Measurements from ENCODE around the gene CLCN2.
"Not testable (repeated sequence)": the region's sequence is repeated elsewhere in the genome, so short reads cannot be mapped to it uniquely, and the experiment has no call there.

Gene CLCN2

GRCh38 chr3:184344579-184345316 is 16.7 kb downstream of the CLCN2 start:
- DNase-seq, result no peak

DNA sequence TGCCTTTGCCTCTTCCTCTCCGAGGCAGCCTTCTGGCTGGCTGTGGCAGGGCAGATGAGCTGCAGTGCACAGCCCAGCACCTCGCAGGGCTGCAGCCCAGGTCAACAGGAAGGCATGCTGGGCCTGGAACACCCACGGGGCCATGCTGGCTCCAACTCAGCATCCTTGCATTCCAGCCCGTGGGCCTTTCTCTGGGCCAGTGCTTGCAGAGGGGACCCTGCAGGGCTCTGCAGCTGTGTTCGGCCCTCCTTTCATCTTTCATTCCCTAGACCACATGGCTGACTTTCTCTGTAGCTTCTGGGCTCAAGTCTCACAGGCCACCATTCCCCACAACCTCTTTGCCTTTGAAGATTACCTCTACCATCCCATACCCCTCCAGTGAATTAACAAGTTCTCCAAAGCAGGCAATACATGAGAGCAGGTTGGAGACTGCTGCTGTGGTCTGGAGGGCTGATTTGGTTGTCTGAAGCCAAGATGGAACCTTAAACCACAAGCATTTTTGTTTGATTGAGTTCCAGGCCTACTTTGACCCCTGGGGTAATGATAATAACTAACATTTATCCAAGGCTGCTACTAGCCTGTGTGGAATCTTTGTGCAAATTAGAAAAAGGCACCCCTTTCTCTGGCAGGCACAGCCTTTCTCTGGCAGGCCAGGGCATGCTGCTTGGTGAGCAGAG is 18.1 kb downstream of the CLCN2 start:
- DNase-seq, result no peak

DNA sequence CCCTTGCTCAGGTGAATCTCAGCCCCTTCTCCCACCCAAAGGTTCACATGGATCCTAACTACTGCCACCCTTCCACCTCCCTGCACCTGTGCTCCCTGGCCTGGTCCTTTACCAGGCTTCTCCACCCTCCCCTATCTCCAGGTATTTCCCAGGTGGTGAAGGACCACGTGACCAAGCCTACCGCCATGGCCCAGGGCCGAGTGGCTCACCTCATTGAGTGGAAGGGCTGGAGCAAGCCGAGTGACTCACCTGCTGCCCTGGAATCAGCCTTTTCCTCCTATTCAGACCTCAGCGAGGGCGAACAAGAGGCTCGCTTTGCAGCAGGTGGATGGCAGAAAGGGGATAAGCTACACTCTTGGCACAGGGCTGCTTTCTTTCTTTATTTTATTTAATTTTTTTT is 19.5 kb downstream of the CLCN2 start:
- DNase-seq, result no peak

- DNase-seq, result not testable (repeated sequence)
Measured at GRCh38 chr3:184339451-184340135, 21.8 kb downstream of the CLCN2 start.

GRCh38 chr3:184339001-184339400 is 22.4 kb downstream of the CLCN2 start:
- DNase-seq, result no peak

DNA sequence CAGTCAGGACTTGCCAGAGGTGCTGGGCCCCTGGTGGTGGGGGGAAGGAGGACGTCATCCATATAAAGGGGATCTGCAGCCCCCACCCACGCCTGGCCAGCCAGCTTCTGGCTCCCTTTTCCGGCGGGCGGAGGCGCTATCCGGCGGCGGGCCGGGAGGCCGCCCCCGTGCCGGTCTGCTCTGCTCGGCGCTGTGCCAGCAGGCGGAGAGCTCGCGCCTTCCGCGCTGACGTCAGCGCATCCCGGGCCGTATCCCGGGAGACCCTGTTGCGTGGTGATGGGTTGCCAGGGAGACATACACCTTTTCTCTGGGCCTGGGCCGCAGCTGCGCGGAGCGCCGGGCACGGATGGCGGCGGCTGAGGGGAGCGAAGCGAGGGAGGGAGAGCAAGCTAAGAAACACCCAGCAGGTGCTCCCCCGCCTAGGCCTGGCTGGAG is 22.9 kb downstream of the CLCN2 start:
- DNase-seq, result no peak

DNA sequence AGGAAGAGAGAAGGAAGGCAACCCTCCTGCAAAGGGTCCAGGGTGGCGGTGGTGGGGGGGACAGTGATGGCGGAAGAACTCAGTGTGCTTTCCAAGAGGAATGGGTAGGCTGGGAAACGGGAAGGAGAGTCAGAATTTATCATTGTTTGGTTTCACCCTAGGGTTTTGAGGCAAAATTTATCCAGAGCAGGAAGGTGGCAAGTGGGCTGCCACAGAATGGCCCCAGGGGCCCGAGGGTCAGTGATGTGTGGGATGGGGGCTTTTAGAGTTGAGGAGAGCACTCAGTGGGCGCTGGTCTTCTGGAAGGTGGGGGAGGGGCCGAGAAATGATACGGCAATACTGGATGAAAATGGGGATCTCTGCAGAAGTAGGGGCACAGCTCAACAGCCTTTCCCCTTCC is 23.4 kb downstream of the CLCN2 start:
- no peak for DNase-seq

DNA sequence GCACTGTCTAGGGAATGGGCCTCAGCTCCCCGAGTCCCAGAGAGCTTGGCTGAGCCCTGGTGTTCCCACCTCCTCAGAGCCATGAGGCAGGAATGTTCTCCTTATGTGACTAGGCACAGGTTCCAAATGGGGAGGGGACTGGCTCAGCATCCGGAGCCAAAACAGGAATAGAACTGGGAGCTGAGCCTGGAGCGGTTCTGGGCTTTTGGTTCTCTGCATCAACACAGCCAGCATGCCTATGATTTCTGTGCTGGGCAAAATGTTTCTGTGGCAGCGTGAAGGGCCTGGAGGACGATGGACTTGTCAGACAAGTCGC is 24.0 kb downstream of the CLCN2 start, which contains the start of gene FAM131A:
TSS of gene FAM131A (plus strand) at position 202 of the 316 bp plus-strand sequence. CDS start at position 233, 31 bp downstream.
- no peak for DNase-seq

DNA sequence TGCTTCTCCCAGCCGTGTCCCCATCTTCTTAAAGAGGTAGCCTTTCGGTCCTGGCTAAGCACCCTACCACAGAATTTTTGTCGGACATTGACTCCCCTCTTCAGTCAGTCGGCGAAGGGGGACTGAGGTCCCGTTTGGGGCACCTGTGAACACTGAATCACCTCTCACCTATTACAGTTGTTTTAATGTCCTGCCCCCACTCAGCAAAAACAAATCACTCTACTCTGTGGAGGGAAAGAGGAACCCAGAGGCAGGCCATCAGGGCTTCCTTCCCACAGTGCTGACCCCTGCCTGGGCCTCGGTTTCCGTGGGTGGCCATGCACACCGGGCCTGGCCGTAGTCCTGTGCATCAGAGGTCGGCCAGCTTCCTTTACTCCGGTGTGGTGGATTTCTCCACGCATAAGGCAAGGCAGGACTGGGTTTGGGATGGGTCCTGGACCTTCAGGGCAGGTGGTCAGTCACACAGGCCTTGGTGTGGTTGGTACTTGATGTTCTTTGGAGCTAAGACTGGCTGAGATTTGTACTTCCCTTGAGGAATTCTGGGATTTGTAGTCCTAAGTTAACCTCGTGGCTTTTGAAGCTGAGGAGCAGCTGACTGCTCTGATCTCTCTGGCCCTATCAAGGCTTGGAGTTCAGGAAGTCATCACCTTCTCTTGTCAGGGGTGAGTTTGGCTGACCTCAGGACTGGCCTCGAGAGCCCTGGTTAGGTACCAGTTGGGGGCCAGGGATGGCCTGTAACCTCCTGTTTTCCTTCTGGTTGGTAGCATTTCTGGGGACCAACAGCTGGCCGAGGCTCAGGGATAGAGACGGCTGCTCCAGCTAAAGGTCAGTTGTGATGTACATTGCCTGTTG is 24.6 kb downstream of the CLCN2 start:
- no peak for DNase-seq

GRCh38 chr3:184335661-184336546 is 25.5 kb downstream of the CLCN2 start:
- peak; percentile 84 for DNase-seq

- DNase-seq, result no peak
Measured at GRCh38 chr3:184335291-184335660, 26.1 kb downstream of the CLCN2 start.

GRCh38 chr3:184334470-184335158 is 26.8 kb downstream of the CLCN2 start:
- peak; percentile 64 for DNase-seq

- no peak for DNase-seq
Measured at GRCh38 chr3:184333700-184334099, 27.7 kb downstream of the CLCN2 start.

- DNase-seq, result no peak
Measured at GRCh38 chr3:184333190-184333589, 28.2 kb downstream of the CLCN2 start.

DNA sequence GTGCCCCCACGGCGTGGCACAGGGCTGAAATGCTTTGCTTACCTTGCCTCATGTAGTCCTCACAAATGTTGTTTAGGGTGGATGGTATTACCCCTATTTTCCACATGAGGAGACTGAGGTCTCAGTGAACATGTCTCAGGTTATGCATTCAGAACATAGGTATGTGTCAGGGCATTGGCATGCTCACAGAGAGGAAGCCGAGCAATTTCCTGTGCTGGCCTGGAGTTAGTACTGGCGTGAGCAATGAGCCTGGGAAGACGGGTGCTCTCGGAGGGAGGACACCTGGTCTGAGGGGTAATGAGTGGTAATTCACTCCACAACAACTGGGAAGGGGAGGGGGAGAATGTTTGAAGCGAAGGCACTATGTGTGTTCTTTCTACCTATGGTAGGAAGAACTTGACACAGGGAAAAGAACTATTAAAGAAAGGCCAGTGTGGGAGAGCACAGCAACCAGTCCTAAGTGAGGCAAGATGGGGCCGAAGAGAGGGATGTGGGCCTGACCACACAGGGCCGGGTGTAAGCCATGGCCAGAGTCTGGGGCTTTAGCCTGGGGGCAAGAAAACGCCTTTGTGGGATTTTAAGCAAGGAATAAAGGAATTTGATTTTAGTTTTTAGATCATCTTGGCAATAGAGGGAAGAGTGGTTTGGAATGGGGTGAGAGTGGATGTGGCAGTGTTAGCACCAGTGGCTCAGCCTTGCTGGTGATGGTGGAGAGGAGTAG is 28.9 kb downstream of the CLCN2 start:
- DNase-seq, result no peak

- DNase-seq, result no peak
Measured at GRCh38 chr3:184328516-184328915, 32.9 kb downstream of the CLCN2 start.

DNA sequence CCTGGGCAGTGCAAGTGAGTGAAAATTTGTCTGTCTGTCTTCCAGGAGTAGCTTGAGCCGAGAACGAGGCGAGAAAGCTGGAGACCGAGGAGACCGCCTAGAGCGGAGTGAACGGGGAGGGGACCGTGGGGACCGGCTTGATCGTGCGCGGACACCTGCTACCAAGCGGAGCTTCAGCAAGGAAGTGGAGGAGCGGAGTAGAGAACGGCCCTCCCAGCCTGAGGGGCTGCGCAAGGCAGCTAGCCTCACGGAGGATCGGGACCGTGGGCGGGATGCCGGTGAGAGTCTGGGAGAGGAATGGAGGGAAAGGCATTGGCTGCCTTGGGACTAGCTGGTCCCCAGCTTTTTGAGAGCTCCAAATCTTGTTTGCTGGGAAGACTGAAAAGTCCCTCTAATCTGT is 34.2 kb downstream of the CLCN2 start:
- no peak for DNase-seq

GRCh38 chr3:184325715-184326369 is 35.6 kb downstream of the CLCN2 start:
- DNase-seq, result peak; percentile 63

- no peak for DNase-seq
Measured at GRCh38 chr3:184325269-184325668, 36.1 kb downstream of the CLCN2 start.

DNA sequence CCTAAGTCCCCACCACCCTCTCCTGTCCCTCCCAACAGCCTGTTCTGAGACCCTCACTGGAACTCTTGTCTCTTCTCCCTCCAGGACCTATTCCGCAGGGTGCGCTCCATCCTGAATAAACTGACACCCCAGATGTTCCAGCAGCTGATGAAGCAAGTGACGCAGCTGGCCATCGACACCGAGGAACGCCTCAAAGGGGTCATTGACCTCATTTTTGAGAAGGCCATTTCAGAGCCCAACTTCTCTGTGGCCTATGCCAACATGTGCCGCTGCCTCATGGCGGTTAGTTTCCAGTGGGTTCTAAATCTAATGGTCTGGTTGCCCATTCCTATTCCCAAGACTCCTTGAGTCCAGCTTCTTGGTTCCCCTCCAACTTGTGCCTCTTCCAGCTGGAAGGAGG is 37.7 kb downstream of the CLCN2 start:
- no peak for DNase-seq

Measured in stimulated activated CD4-positive, alpha-beta T cell treated with anti-CD3 and anti-CD28 coated beads, Interleukin-1b, Interleukin-23, amount 100 ng/mL, for 48 hours (primary cell).